GM06990 (cell line): ENCODE measurements around the gene GRAMD4.

Experiments
- DNase-seq: peaks from one replicate; pipeline ENCODE4 v3.0.0-alpha.2; 2011; ENCODE audit not compliant: insufficient read length; ENCODE audit errors: extremely low read depth
- H3K27me3 ChIP-seq: replicated peaks from 2 replicates; pipeline ENCODE4 v1.6.0; 2011; ENCODE audit warnings: low read length; ENCODE audit not compliant: control insufficient read depth, insufficient read depth
- H3K36me3 ChIP-seq: 2 replicates; pipeline ENCODE4 v1.5.1; 2011; ENCODE audit warnings: low read length; ENCODE audit not compliant: control insufficient read depth, insufficient read depth
- H3K4me3 ChIP-seq: replicated peaks from 2 replicates; pipeline ENCODE4 v1.5.1; 2011; ENCODE audit warnings: low read depth, mild to moderate bottlenecking, control low read depth, low read length
- CTCF ChIP-seq: IDR thresholded peaks from 2 replicates; pipeline ENCODE4 v1.5.1; 2011; ENCODE audit warnings: low read length, control low read depth, mild to moderate bottlenecking, inconsistent platforms; ENCODE audit not compliant: insufficient read depth, poor library complexity, severe bottlenecking

Gene GRAMD4

DNA sequence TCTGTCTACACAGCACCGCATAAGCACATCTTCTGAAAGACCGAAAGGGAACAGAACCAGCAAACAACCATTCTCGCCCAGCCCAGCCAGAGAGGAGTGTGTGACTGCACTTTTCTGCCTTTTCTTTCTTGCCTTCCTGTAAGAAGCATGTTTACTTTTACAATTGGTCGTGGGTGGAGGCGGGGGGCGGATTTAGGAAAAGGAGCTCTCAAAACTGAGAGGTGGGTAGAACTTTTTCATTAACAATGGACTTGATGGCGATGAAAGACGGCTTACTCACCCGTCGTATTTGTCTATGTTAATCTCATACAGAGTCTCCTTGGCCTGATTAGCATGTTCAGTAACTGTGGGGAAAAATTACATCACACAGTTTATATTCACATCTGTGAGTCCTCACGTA lies 90.6 kb downstream of the GRAMD4 start:
- TF ChIP-seq CTCF, result no peak
- peaks cover 30% of the 10 kb centered on the region for H3K36me3 ChIP-seq

DNA sequence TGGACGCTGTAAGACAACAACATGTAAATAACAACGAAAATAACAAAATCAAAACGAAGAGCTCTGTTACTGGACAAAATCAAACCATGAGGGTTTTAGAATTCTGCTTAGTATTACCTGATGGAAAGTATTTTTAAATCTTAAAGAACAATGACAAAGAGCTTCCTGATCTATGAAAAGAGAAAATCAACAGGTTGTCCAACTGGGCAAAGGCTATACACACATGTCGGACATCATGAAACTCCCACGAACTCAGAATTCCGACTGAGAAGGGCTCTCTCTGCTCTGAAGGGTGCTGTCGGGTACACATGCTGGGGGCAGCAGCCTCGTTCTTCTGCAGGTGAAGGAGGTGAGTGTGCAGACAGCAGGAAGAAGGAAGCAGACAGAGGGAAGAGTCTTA lies 92.1 kb downstream of the GRAMD4 start:
- peaks cover 26% of the 10 kb centered on the region for H3K36me3 ChIP-seq
- H3K4me3 ChIP-seq, result no peak overlapping the region
- H3K27me3 ChIP-seq, result no peaks in the 10 kb centered on the region
- no peak for DNase-seq
- TF ChIP-seq CTCF, result no peak

More for the DNA sequence above, 90.6 kb downstream of the GRAMD4 start:
- no peak for DNase-seq
- Histone ChIP-seq H3K27me3 (no peaks in the 10 kb centered on the region), H3K4me3 (no peak overlapping the region)

DNA sequence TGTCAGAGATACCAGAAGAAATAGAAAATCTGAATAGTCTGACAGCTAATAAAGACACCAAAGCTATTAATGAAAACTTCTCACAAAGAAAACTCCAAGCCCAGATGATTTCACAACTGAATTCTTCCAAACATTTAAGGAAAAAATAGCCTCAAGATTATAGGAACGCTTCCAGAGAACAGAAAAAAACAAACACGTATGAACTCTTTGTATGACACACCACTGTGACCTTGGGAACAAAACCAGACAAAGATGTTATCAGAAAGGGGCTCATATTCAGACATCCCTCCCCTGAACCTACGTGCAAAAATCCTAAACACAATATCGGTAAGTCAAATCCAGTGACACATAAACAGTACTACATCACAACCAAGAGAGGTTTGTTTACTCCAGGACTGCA lies 94.4 kb downstream of the GRAMD4 start:
- peaks cover 14% of the 10 kb centered on the region for H3K36me3 ChIP-seq
- no peaks in the 10 kb centered on the region for H3K27me3 ChIP-seq
- no peak for TF ChIP-seq CTCF
- no peak overlapping the region for H3K4me3 ChIP-seq
- no peak for DNase-seq

DNA sequence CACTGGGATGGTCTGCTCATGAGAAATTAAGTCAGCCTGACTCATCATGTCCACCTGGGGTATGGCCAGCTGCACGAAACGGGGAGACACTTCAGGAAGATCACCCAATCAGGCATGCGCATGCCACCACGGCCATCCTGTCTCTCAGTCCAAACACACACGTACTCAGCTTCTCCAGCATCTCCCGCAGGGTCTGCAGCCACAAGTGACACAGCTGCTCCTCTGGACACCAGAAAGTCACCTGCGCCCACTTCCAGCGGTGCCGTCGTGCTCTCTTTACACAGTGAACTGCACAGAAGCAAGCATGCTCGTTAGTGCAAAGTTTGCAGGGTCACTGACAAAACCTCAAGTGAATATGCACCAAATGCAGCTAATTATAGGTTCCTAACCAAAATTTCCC lies 99.7 kb downstream of the GRAMD4 start:
- no peak for DNase-seq
- Histone ChIP-seq H3K27me3 (no peaks in the 10 kb centered on the region), H3K4me3 (no peak overlapping the region), H3K36me3 (peaks cover 13% of the 10 kb centered on the region)
- no peak for TF ChIP-seq CTCF

DNA sequence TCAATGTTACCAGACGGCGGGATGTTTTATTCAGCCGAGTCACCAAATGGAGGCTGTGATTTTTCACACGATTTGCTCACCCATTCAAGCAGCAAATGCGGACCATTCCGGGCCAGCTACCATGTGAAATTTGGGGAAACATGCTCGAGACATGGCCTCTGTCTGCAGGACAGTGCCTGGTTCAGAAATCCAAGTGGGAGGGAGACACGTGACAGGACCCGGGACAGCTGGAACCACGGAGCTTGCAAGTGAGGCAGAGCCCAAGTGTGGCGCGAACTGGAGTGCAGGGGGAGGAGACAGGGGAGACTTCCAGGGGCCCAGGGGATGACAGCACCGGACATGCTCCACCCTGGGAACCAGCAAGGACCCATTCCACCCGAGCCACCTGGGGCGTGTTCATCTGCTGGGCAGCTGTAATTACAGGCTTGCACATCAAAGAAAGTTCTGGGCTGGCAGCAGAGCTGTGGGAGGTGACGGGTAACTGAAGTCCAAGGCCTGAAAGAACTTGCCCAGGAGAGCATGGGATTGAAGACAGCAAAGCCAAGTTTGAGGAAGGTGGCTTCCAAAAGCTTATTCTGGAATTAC lies 101.4 kb downstream of the GRAMD4 start:
- DNase-seq, result no peak
- TF ChIP-seq CTCF, result no peak
- no peak overlapping the region for H3K4me3 ChIP-seq
- H3K36me3 ChIP-seq, result peaks cover 12% of the 10 kb centered on the region
- H3K27me3 ChIP-seq, result no peaks in the 10 kb centered on the region

- no peaks in the 10 kb centered on the region for H3K27me3 ChIP-seq
- no peak overlapping the region for H3K4me3 ChIP-seq
- peaks cover 9% of the 10 kb centered on the region for H3K36me3 ChIP-seq
- no peak for TF ChIP-seq CTCF
- DNase-seq, result no peak
These were observed 103.7 kb downstream of the GRAMD4 start for GRCh38 chr22:46723882-46724281.
